ENCODE measurements around the gene TNRC18. TPM values are rescaled to one million over a fixed set of nuclear protein-coding genes. Genes with fewer than 3 reads are reported as not detected.

TNRC18 gene
- total and polyA plus RNA-seq, 9 of the 15 experiments (the other 6 are each of a cell fraction or from before 2014, with no cell fraction given), result 0.03 to 43.2 (median 18.0) TPM

DNA sequence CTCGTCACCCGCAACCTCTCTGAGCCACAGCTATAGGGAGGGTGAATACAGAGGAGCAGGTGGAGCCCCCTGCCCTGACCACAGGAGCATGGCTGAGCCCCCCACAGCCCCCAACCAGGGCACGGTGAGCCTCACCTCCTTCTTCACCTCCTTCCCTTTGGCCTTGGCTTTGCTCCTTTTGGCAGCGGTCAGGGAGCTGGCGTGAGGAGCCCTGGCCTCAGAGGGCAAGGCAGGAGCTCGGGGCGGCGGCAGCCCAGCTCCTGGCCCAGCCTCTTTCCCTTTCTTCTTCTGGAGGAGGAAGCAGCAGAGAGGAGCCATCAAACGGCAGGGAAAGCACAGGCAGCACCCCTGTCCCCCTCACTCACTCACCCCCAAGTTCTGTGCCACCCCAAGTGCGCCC is 98.7 kb downstream of the TNRC18 start:
- ATAC-seq, result no peak
- Histone ChIP-seq H3K79me2 (ENCODE audit: control insufficient read depth, insufficient read depth, low read length) (no peaks in the 10 kb centered on the region), H3K27me3 (ENCODE audit: control insufficient read depth in 2 of 2, insufficient read depth in 2 of 2, low read length in 2 of 2) (no peaks in the 10 kb centered on the region), H3K9me3 (replicated peaks; ENCODE audit: control insufficient read depth, insufficient read depth, low read depth, low read length) (no peaks in the 10 kb centered on the region), H3K4me3 (no peak overlapping the region), H3K9ac (ENCODE audit: insufficient read depth in 1 of 2, low read depth in 2 of 2, low read length in 2 of 2) (no peak overlapping the region), H3K4me2 (ENCODE audit: insufficient read depth, low read length) (no peak overlapping the region), H3K36me3 (ENCODE audit: control insufficient read depth, insufficient read depth, low read length) (no peaks in the 10 kb centered on the region), H2AFZ (ENCODE audit: low read depth, low read length) (no peak overlapping the region), H4K20me1 (replicated peaks; ENCODE audit: control insufficient read depth, insufficient read depth, low read length) (no peaks in the 10 kb centered on the region), H3K4me1 (replicated peaks in 1 of 2; ENCODE audit: control insufficient read depth in 2 of 2, insufficient read depth in 2 of 2, low read length in 2 of 2) (no peaks in the 10 kb centered on the region; a peak in 2 of 5 replicates), H3K27ac (ENCODE audit: extremely low read depth, low read depth, low read length) (no peak overlapping the region), H3K9me1 (ENCODE audit: control insufficient read depth, insufficient read depth, low read length) (no peaks in the 10 kb centered on the region)
- ChIA-PET POLR2A (interaction anchor here (0.6 to 1.2 kb wide), 2 partner anchors 17 to 29 kb away, joined by 3 read pairs; no protein-coding TSS in a partner anchor), CTCF (ENCODE audit: low intra/inter-chr PET ratio) (no interaction called here)
- intact Hi-C loops (cut with micrococcal nuclease), result no loop called here
- WGBS (ENCODE audit: insufficient coverage, low coverage, missing lambda C conversion rate), result 85% methylated on average over 4 of the region's 10 CpGs
- no peak for DNase-seq (ENCODE audit: extremely low read depth in 1 of 4, low spot score in 3 of 4)
- in situ Hi-C loops (cut with MboI), result no loop called here
- TF ChIP-seq FOXJ2 (tag; IDR thresholded peaks at IDR 0.05) (no peak), ZKSCAN8 (CRISPR knock-in tag; IDR thresholded peaks at IDR 0.05) (no peak), STAG1 (CRISPR knock-in tag; IDR thresholded peaks at IDR 0.05; ENCODE audit: borderline replicate concordance) (no peak), YBX1 (IDR thresholded peaks at IDR 0.05) (no peak), CBFB (CRISPR knock-in tag; IDR thresholded peaks at IDR 0.05) (no peak), MYNN (IDR thresholded peaks at IDR 0.05) (no peak), MYNN (CRISPR knock-in tag; IDR thresholded peaks at IDR 0.05) (no peak)
- TF ChIP-seq, protein P1, sequence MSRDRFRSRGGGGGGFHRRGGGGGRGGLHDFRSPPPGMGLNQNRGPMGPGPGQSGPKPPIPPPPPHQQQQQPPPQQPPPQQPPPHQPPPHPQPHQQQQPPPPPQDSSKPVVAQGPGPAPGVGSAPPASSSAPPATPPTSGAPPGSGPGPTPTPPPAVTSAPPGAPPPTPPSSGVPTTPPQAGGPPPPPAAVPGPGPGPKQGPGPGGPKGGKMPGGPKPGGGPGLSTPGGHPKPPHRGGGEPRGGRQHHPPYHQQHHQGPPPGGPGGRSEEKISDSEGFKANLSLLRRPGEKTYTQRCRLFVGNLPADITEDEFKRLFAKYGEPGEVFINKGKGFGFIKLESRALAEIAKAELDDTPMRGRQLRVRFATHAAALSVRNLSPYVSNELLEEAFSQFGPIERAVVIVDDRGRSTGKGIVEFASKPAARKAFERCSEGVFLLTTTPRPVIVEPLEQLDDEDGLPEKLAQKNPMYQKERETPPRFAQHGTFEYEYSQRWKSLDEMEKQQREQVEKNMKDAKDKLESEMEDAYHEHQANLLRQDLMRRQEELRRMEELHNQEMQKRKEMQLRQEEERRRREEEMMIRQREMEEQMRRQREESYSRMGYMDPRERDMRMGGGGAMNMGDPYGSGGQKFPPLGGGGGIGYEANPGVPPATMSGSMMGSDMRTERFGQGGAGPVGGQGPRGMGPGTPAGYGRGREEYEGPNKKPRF (IDR thresholded peaks at IDR 0.05; ENCODE audit: low read depth, low read length), result no peak
- TF ChIP-seq, protein P2, sequence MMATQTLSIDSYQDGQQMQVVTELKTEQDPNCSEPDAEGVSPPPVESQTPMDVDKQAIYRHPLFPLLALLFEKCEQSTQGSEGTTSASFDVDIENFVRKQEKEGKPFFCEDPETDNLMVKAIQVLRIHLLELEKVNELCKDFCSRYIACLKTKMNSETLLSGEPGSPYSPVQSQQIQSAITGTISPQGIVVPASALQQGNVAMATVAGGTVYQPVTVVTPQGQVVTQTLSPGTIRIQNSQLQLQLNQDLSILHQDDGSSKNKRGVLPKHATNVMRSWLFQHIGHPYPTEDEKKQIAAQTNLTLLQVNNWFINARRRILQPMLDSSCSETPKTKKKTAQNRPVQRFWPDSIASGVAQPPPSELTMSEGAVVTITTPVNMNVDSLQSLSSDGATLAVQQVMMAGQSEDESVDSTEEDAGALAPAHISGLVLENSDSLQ (IDR thresholded peaks at IDR 0.05), result no peak
- TF ChIP-seq, protein P3, sequence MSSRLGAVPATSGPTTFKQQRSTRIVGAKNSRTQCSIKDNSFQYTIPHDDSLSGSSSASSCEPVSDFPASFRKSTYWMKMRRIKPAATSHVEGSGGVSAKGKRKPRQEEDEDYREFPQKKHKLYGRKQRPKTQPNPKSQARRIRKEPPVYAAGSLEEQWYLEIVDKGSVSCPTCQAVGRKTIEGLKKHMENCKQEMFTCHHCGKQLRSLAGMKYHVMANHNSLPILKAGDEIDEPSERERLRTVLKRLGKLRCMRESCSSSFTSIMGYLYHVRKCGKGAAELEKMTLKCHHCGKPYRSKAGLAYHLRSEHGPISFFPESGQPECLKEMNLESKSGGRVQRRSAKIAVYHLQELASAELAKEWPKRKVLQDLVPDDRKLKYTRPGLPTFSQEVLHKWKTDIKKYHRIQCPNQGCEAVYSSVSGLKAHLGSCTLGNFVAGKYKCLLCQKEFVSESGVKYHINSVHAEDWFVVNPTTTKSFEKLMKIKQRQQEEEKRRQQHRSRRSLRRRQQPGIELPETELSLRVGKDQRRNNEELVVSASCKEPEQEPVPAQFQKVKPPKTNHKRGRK (tag; IDR thresholded peaks at IDR 0.05), result no peak
- TF ChIP-seq, protein P4, sequence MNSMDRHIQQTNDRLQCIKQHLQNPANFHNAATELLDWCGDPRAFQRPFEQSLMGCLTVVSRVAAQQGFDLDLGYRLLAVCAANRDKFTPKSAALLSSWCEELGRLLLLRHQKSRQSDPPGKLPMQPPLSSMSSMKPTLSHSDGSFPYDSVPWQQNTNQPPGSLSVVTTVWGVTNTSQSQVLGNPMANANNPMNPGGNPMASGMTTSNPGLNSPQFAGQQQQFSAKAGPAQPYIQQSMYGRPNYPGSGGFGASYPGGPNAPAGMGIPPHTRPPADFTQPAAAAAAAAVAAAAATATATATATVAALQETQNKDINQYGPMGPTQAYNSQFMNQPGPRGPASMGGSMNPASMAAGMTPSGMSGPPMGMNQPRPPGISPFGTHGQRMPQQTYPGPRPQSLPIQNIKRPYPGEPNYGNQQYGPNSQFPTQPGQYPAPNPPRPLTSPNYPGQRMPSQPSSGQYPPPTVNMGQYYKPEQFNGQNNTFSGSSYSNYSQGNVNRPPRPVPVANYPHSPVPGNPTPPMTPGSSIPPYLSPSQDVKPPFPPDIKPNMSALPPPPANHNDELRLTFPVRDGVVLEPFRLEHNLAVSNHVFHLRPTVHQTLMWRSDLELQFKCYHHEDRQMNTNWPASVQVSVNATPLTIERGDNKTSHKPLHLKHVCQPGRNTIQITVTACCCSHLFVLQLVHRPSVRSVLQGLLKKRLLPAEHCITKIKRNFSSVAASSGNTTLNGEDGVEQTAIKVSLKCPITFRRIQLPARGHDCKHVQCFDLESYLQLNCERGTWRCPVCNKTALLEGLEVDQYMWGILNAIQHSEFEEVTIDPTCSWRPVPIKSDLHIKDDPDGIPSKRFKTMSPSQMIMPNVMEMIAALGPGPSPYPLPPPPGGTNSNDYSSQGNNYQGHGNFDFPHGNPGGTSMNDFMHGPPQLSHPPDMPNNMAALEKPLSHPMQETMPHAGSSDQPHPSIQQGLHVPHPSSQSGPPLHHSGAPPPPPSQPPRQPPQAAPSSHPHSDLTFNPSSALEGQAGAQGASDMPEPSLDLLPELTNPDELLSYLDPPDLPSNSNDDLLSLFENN (IDR thresholded peaks at IDR 0.05; ENCODE audit: low read depth in 2 of 2, low read length in 2 of 2), result no peak
- no TSS peak for BruUV-seq (replicated peaks)
- no peak for FAIRE-seq
